K562 (cell line): ENCODE measurements around the gene NCOA4. TPM values are rescaled to one million over a fixed set of nuclear protein-coding genes. Genes with fewer than 3 reads are reported as not detected.

Experiments used
- BMI1 ChIP-seq: fragments of 150-350 bp; IDR thresholded peaks from 2 replicates; pipeline ENCODE4 v1.6.1; 2014; ENCODE audit warnings: low read length
- CAMTA2 ChIP-seq: fragments of 250-450 bp; sonication (Bioruptor Pico); conservative IDR thresholded peaks from 2 replicates; pipeline ENCODE4 v1.5.1; 2022
- CREBBP ChIP-seq: IDR thresholded peaks from one replicate; pipeline ENCODE4 v1.6.1; 2012; ENCODE audit warnings: low read depth, mild to moderate bottlenecking, control low read depth, inconsistent platforms, low read length
- FOXO4 ChIP-seq: fragments of 450-650 bp; formaldehyde crosslinking; IDR thresholded peaks from 2 replicates; pipeline ENCODE4 v1.4.0; 2020; ENCODE audit warnings: mild to moderate bottlenecking, moderate library complexity
- GATAD2A ChIP-seq: fragments of 450-650 bp; IDR thresholded peaks from 2 replicates; pipeline ENCODE4 v1.6.1; 2017
- GATAD2B ChIP-seq: fragments of 450-650 bp; IDR thresholded peaks from 2 replicates; pipeline ENCODE4 v1.6.1; 2017; ENCODE audit warnings: mild to moderate bottlenecking, borderline replicate concordance
- HIVEP1 ChIP-seq: fragments of 250-450 bp; sonication (Bioruptor Pico); IDR thresholded peaks from 2 replicates; pipeline ENCODE4 v1.4.0; 2020; ENCODE audit warnings: mild to moderate bottlenecking
- TCF3 ChIP-seq: sonication (generic); formaldehyde crosslinking; IDR thresholded peaks from 2 replicates; pipeline ENCODE4 v1.4.0; 2020; ENCODE audit warnings: mild to moderate bottlenecking, missing genetic modification reagents
- ZBTB8A ChIP-seq: fragments of 450-650 bp; IDR thresholded peaks from 2 replicates; pipeline ENCODE4 v1.6.1; 2018; ENCODE audit warnings: mild to moderate bottlenecking, moderate library complexity; ENCODE audit not compliant: partially characterized antibody
- ZNF175 ChIP-seq: fragments of 200-800 bp; sonication (Bioruptor generic); IDR thresholded peaks from 2 replicates; pipeline ENCODE4 v1.6.1; 2016; ENCODE audit warnings: low read depth, mild to moderate bottlenecking, missing genetic modification characterization, missing compliant biosample characterization
- ZNF23 ChIP-seq: fragments of 250-450 bp; sonication (Bioruptor Pico); IDR thresholded peaks from 2 replicates; pipeline ENCODE4 v1.4.0; 2020; ENCODE audit warnings: mild to moderate bottlenecking
- ZNF347 ChIP-seq: fragments of 450-650 bp; formaldehyde crosslinking; IDR thresholded peaks from 2 replicates; pipeline ENCODE4 v1.4.0; 2020; ENCODE audit warnings: low read depth, mild to moderate bottlenecking, moderate library complexity
- ZNF407 ChIP-seq: fragments of 450-650 bp; IDR thresholded peaks from 2 replicates; pipeline ENCODE4 v1.6.1; 2016; ENCODE audit warnings: low read depth
- ZNF655 ChIP-seq: fragments of 250-450 bp; sonication (Bioruptor Pico); IDR thresholded peaks from 2 replicates; pipeline ENCODE4 v1.5.0; 2021
- polyA plus RNA-seq, 8 experiments: library from polyadenylated mRNA; depleted of rRNA in 4 of 8; stranded (reverse) in 5 of 8; unstranded in 3 of 8; fragments of >200 nt; fragmentation: Nextera tagmentation in 2 of 8; fragmentation: Illumina TruSeq in 1 of 8; extraction: Ambion mirVana in 2 of 8; extraction: Trizol in 1 of 8; gene quantifications; 2 replicates each; pipeline versions ENCODE4 v1.2.1 to v1.2.3, GENCODE V29; 2011 to 2014; ENCODE audit warnings: inconsistent platforms in 1 of 8, missing spikeins in 1 of 8
- total RNA-seq, 7 experiments: library from RNA; depleted of rRNA in 6 of 7; stranded (reverse); fragments of >200 nt in 6 of 7; fragmentation: Illumina TruSeq in 2 of 7; extraction: Trizol in 2 of 7; gene quantifications; 2 replicates each; pipeline versions ENCODE4 v1.2.1 to v1.2.3, GENCODE V29; 2011 to 2021; ENCODE audit warnings: low replicate concordance in 1 of 7
- TF ChIP-seq, protein P1 (sequence below): fragments of 200-400 bp; formaldehyde crosslinking; IDR thresholded peaks from 2 replicates; pipeline ENCODE4 v1.6.1; 2017; ENCODE audit warnings: mild to moderate bottlenecking, low read depth, low read length, moderate library complexity

The NCOA4 gene
- total and polyA plus RNA-seq, 9 of the 15 experiments (the other 6 are each of a cell fraction or from before 2014, with no cell fraction given): 89.8 to 283 (median 181) TPM

GRCh38 chr10:46018453-46019176 lies 11.8 kb downstream of the NCOA4 start (continued):
- TF ChIP-seq, protein P1, sequence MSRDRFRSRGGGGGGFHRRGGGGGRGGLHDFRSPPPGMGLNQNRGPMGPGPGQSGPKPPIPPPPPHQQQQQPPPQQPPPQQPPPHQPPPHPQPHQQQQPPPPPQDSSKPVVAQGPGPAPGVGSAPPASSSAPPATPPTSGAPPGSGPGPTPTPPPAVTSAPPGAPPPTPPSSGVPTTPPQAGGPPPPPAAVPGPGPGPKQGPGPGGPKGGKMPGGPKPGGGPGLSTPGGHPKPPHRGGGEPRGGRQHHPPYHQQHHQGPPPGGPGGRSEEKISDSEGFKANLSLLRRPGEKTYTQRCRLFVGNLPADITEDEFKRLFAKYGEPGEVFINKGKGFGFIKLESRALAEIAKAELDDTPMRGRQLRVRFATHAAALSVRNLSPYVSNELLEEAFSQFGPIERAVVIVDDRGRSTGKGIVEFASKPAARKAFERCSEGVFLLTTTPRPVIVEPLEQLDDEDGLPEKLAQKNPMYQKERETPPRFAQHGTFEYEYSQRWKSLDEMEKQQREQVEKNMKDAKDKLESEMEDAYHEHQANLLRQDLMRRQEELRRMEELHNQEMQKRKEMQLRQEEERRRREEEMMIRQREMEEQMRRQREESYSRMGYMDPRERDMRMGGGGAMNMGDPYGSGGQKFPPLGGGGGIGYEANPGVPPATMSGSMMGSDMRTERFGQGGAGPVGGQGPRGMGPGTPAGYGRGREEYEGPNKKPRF: no peak
- TF ChIP-seq FOXO4 (CRISPR knock-in tag) (no peak), GATAD2A (0 out of 2 replicates have a peak, but pooled peaks have one; percentile 31), ZNF347 (CRISPR knock-in tag) (no peak), HIVEP1 (CRISPR knock-in tag) (no peak), TCF3 (CRISPR knock-in tag) (peak; percentile 93), ZBTB8A (no peak), BMI1 (no peak), ZNF407 (no peak), ZNF175 (0 out of 2 replicates have a peak, but pooled peaks have one; percentile 68), GATAD2B (no peak; the same call in 1 of the 2 replicates), CAMTA2 (CRISPR knock-in tag) (no peak), ZNF23 (CRISPR knock-in tag) (no peak), ZNF655 (CRISPR knock-in tag) (no peak), CREBBP (no peak)
